Measurements from ENCODE around the gene PRDM13. TPM values are rescaled to one million over a fixed set of nuclear protein-coding genes. Genes with fewer than 3 reads are reported as not detected.

The PRDM13 gene
- total and polyA plus RNA-seq, 9 of the 15 experiments (the other 6 are each of a cell fraction or from before 2014, with no cell fraction given) = not detected

DNA sequence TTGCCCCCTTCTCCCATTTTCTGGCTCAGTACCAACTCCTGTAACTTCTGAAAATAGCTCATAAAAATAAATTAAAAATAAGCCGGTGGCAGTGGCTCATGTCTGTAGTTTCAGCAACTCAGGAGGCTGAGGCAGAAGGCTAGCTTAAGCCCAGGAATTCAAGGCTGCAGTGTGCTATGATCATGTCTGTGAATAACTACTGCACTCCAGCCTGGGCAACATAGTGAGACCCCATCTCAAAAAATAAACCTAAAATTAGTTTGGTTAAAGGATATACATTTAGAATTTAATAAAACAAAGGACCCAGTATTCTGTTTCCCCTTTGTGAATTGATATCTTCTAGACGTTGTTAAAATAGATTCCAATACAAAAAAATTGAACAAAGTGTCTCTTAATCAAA lies 10.5 kb downstream of the PRDM13 start:
- Histone ChIP-seq H3K79me2 (ENCODE audit: control insufficient read depth, insufficient read depth, low read length) (no peaks in the 10 kb centered on the region), H3K9me3 (replicated peaks; ENCODE audit: control insufficient read depth, insufficient read depth, low read depth, low read length) (no peaks in the 10 kb centered on the region), H2AFZ (ENCODE audit: low read depth, low read length) (no peak overlapping the region), H3K4me1 (replicated peaks in 1 of 2; ENCODE audit: control insufficient read depth in 2 of 2, insufficient read depth in 2 of 2, low read length in 2 of 2) (peaks cover 0 to 17% of the 10 kb centered on the region in 2 experiments; a peak in 2 of 5 replicates), H3K4me2 (ENCODE audit: insufficient read depth, low read length) (no peak overlapping the region), H3K9me1 (ENCODE audit: control insufficient read depth, insufficient read depth, low read length) (no peaks in the 10 kb centered on the region), H3K9ac (ENCODE audit: insufficient read depth in 1 of 2, low read depth in 2 of 2, low read length in 2 of 2) (no peak overlapping the region), H3K4me3 (no peak overlapping the region), H3K36me3 (ENCODE audit: control insufficient read depth, insufficient read depth, low read length) (no peaks in the 10 kb centered on the region), H4K20me1 (replicated peaks; ENCODE audit: control insufficient read depth, insufficient read depth, low read length) (no peaks in the 10 kb centered on the region), H3K27me3 (ENCODE audit: control insufficient read depth in 2 of 2, insufficient read depth in 2 of 2, low read length in 2 of 2) (peaks cover 8 to 25% of the 10 kb centered on the region in 2 experiments; a peak in 3 of 5 replicates), H3K27ac (ENCODE audit: extremely low read depth, low read depth, low read length) (no peak overlapping the region)
- in situ Hi-C loops (cut with MboI) (no loop called here), intact Hi-C loops (cut with micrococcal nuclease) (no loop called here)
- FAIRE-seq (no peak), DNase-seq (ENCODE audit: extremely low read depth in 1 of 4, low spot score in 3 of 4) (no peak), ATAC-seq (no peak)
- 0% methylated on average over 2 of the region's 2 CpGs for WGBS (ENCODE audit: insufficient coverage, low coverage, missing lambda C conversion rate)
- BruUV-seq (replicated peaks) = no TSS peak
- ChIA-PET CTCF (ENCODE audit: low intra/inter-chr PET ratio) (no interaction called here), POLR2A (no interaction called here)
- TF ChIP-seq HDAC3 (IDR thresholded peaks at IDR 0.05; ENCODE audit: borderline replicate concordance, partially characterized antibody) (no peak), HEY1 (CRISPR knock-in tag; IDR thresholded peaks at IDR 0.05; ENCODE audit: borderline replicate concordance) (no peak), ZNF77 (CRISPR knock-in tag; IDR thresholded peaks at IDR 0.05) (no peak), BRD4 (IDR thresholded peaks at IDR 0.05) (no peak), ZC3H11A (IDR thresholded peaks at IDR 0.05; ENCODE audit: low read depth, low read length) (no peak), WHSC1 (IDR thresholded peaks at IDR 0.05; ENCODE audit: low read length) (no peak)
- TF ChIP-seq, protein P1, sequence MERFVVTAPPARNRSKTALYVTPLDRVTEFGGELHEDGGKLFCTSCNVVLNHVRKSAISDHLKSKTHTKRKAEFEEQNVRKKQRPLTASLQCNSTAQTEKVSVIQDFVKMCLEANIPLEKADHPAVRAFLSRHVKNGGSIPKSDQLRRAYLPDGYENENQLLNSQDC (CRISPR knock-in tag; IDR thresholded peaks at IDR 0.05) = no peak

All from K562 (cell line).